ENCODE measurements around the gene MARCHF9.

DNA sequence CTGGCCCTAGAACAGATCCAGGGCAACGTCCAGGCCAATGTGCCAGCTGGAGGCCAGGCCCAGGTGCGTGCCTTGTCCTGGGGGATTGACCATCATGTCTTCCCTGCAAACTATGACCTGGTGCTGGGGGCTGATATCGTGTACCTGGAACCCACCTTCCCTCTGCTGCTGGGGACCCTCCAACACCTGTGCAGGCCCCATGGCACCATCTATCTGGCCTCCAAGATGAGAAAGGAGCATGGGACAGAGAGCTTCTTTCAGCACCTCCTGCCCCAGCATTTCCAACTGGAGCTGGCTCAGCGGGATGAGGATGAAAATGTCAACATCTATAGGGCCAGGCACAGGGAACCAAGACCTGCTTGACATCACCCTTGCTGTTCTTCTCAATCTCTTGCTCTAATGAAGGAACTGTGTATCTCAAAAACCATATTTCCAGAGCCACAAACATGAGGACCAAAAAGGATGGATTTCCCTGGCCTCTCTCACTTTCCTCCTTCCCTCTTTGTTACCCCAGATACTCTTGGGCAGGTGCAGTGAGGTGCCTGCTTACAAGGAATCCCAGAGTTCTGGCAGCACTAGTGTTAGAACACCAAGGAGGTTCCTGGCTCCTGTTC lies 25.5 kb downstream of the MARCHF9 start:
- no peak for TF ChIP-seq POLR2AphosphoS5 (IDR thresholded peaks at IDR 0.05; ENCODE audit: borderline replicate concordance, low read depth, low read length)
- TF ChIP-seq EZH2 (IDR thresholded peaks at IDR 0.05): no peak
- no peak for TF ChIP-seq FOXP2 (optimal IDR thresholded peaks at IDR 0.05; ENCODE audit: control extremely low read depth, extremely low read length, insufficient read depth)
